ENCODE measurements around the gene NFKBIL1. TPM values are rescaled to one million over a fixed set of nuclear protein-coding genes. Genes with fewer than 3 reads are reported as not detected.

Gene NFKBIL1
- total RNA-seq, 1 experiment from 2014 or later = 33.5 TPM

- Mint-ChIP-seq H3K36me3 (ENCODE audit: insufficient read depth, unreplicated experiment) (peaks cover 98% of the 10 kb centered on the region), H3K4me3 (ENCODE audit: low read depth, unreplicated experiment) (no peak overlapping the region), H3K4me1 (ENCODE audit: low read depth, unreplicated experiment) (peaks cover 38% of the 10 kb centered on the region), H3K27me3 (ENCODE audit: unreplicated experiment) (no peaks in the 10 kb centered on the region), H3K27ac (ENCODE audit: unreplicated experiment) (peak overlapping the region; percentile 72), H3K9me3 (ENCODE audit: low read depth, unreplicated experiment) (no peaks in the 10 kb centered on the region)
- CTCF ChIA-PET = interaction anchor here (0.8 kb wide), 1 partner anchor 376 kb away, joined by 3 read pairs; no protein-coding TSS in a partner anchor
- BruUV-seq (replicated peaks) = no TSS peak
- intact Hi-C loops (cut with micrococcal nuclease; ENCODE audit: unreplicated experiment) = no loop called here
- no peak for TF ChIP-seq CTCF (IDR thresholded peaks at IDR 0.05; ENCODE audit: unreplicated experiment)
- DNase-seq = no peak
Measured at GRCh38 chr6:31532644-31533454, 14.6 kb upstream of the NFKBIL1 start.

- intact Hi-C loops (cut with micrococcal nuclease; ENCODE audit: unreplicated experiment) = no loop called here
- no peak for TF ChIP-seq CTCF (IDR thresholded peaks at IDR 0.05; ENCODE audit: unreplicated experiment)
- H3K9me3 Mint-ChIP-seq (ENCODE audit: low read depth, unreplicated experiment) = no peaks in the 10 kb centered on the region
- H3K4me3 Mint-ChIP-seq (ENCODE audit: low read depth, unreplicated experiment) = no peak overlapping the region
- peaks cover 100% of the 10 kb centered on the region for H3K36me3 Mint-ChIP-seq (ENCODE audit: insufficient read depth, unreplicated experiment)
- no peaks in the 10 kb centered on the region for H3K27me3 Mint-ChIP-seq (ENCODE audit: unreplicated experiment)
- CTCF ChIA-PET = interaction anchor here (0.8 kb wide), 1 partner anchor 375 kb away, joined by 3 read pairs; no protein-coding TSS in a partner anchor
- H3K27ac Mint-ChIP-seq (ENCODE audit: unreplicated experiment) = peak overlapping the region; percentile 57
- no peak for DNase-seq
- H3K4me1 Mint-ChIP-seq (ENCODE audit: low read depth, unreplicated experiment) = peaks cover 42% of the 10 kb centered on the region
- BruUV-seq (replicated peaks) = no TSS peak
Measured at GRCh38 chr6:31533455-31533841, 14.0 kb upstream of the NFKBIL1 start.

GRCh38 chr6:31534011-31534410 is 13.4 kb upstream of the NFKBIL1 start:
- peaks cover 47% of the 10 kb centered on the region for H3K4me1 Mint-ChIP-seq (ENCODE audit: low read depth, unreplicated experiment)
- no peaks in the 10 kb centered on the region for H3K9me3 Mint-ChIP-seq (ENCODE audit: low read depth, unreplicated experiment)
- DNase-seq = no peak
- BruUV-seq (replicated peaks) = TSS peak; percentile 1
- TF ChIP-seq CTCF (IDR thresholded peaks at IDR 0.05; ENCODE audit: unreplicated experiment) = no peak
- CTCF ChIA-PET = interaction anchor here (0.8 kb wide), 1 partner anchor 375 kb away, joined by 3 read pairs; no protein-coding TSS in a partner anchor
- H3K27ac Mint-ChIP-seq (ENCODE audit: unreplicated experiment) = no peak overlapping the region
- no peak overlapping the region for H3K4me3 Mint-ChIP-seq (ENCODE audit: low read depth, unreplicated experiment)
- H3K27me3 Mint-ChIP-seq (ENCODE audit: unreplicated experiment) = no peaks in the 10 kb centered on the region
- H3K36me3 Mint-ChIP-seq (ENCODE audit: insufficient read depth, unreplicated experiment) = peaks cover 100% of the 10 kb centered on the region
- intact Hi-C loops (cut with micrococcal nuclease; ENCODE audit: unreplicated experiment) = no loop called here

GRCh38 chr6:31534521-31535040 is 12.8 kb upstream of the NFKBIL1 start:
- Mint-ChIP-seq H3K27ac (ENCODE audit: unreplicated experiment) (peak overlapping the region; percentile 48), H3K4me1 (ENCODE audit: low read depth, unreplicated experiment) (peaks cover 49% of the 10 kb centered on the region), H3K27me3 (ENCODE audit: unreplicated experiment) (no peaks in the 10 kb centered on the region), H3K9me3 (ENCODE audit: low read depth, unreplicated experiment) (no peaks in the 10 kb centered on the region), H3K4me3 (ENCODE audit: low read depth, unreplicated experiment) (no peak overlapping the region), H3K36me3 (ENCODE audit: insufficient read depth, unreplicated experiment) (peaks cover 100% of the 10 kb centered on the region)
- no peak for TF ChIP-seq CTCF (IDR thresholded peaks at IDR 0.05; ENCODE audit: unreplicated experiment)
- no TSS peak for BruUV-seq (replicated peaks)
- intact Hi-C loops (cut with micrococcal nuclease; ENCODE audit: unreplicated experiment) = no loop called here
- CTCF ChIA-PET = no interaction called here
- no peak for DNase-seq
